Measurements from ENCODE around the gene ITGA8. TPM values are rescaled to one million over a fixed set of nuclear protein-coding genes. Genes with fewer than 3 reads are reported as not detected.

The ITGA8 gene
- total and polyA plus RNA-seq, 11 donors = 0.50 to 4.3 (median 1.5) TPM

GRCh38 chr10:15624401-15625196, 95.1 kb downstream of the ITGA8 start:
- no peaks in the 10 kb centered on the region for H3K36me3 ChIP-seq
- peak overlapping the region in 4 of 12 donors; percentile 4 to 24 (median 17) for H3K27ac ChIP-seq
- intact Hi-C loops (cut with DNase I) = loop anchor here in 1 of 10 donors (5.0 kb wide), 1 partner anchor 37 kb away; no protein-coding TSS in a partner anchor
- H3K4me3 ChIP-seq = no peak overlapping the region
- H3K4me1 ChIP-seq = peaks cover 0 to 34% (median 0%) of the 10 kb centered on the region in 12 donors
- TF ChIP-seq, protein P1, sequence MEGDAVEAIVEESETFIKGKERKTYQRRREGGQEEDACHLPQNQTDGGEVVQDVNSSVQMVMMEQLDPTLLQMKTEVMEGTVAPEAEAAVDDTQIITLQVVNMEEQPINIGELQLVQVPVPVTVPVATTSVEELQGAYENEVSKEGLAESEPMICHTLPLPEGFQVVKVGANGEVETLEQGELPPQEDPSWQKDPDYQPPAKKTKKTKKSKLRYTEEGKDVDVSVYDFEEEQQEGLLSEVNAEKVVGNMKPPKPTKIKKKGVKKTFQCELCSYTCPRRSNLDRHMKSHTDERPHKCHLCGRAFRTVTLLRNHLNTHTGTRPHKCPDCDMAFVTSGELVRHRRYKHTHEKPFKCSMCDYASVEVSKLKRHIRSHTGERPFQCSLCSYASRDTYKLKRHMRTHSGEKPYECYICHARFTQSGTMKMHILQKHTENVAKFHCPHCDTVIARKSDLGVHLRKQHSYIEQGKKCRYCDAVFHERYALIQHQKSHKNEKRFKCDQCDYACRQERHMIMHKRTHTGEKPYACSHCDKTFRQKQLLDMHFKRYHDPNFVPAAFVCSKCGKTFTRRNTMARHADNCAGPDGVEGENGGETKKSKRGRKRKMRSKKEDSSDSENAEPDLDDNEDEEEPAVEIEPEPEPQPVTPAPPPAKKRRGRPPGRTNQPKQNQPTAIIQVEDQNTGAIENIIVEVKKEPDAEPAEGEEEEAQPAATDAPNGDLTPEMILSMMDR (IDR thresholded peaks at IDR 0.05) = no peak
- no peak for TF ChIP-seq POLR2A (IDR thresholded peaks at IDR 0.05)
- H3K27me3 ChIP-seq = no peaks in the 10 kb centered on the region
- H3K9me3 ChIP-seq = no peaks in the 10 kb centered on the region
- no peak for DNase-seq
- WGBS, 4 donors = 64 to 67% (median 66%) methylated on average over 6 of the region's 6 CpGs
- ATAC-seq = peak; percentile 36 to 61 (median 50)

DNA sequence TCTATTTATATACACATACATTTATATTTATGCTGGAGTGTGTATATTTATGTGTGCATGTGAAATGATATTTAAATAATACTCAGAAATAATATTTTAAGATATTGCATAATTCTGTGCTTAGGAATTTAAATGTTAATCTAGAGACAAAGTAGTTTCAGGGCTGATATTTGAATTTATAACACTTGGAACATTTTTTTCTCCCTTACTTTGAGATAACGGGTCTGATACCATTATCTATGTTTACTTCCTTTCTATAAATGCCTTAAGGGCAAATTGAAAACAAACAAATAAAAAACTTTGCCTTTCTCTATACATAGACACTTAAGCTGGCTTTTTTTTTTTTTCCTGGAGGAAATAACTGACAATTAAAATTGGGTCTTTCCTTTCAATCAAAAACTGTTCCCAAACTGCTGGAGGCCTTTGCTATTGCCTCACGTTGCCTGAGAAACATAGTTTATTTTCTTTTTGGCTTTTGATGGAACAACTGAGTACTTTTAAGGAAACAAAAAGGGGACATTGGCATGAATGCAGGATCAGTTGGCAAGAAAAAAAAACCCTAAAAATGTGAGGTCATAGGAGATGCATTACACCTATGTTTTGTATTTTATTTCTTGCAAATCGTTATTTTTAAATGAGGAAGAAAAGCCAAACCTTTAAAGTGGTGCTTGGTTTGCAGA, 98.7 kb downstream of the ITGA8 start:
- ATAC-seq (no peak), DNase-seq (no peak)
- intact Hi-C loops (cut with DNase I) = no loop called here
- Histone ChIP-seq H3K36me3 (no peaks in the 10 kb centered on the region), H3K27me3 (no peaks in the 10 kb centered on the region), H3K27ac (peak overlapping the region in 5 of 12 donors; percentile 4 to 39 (median 29)), H3K4me1 (peaks cover 0 to 31% (median 0%) of the 10 kb centered on the region in 12 donors), H3K9me3 (no peaks in the 10 kb centered on the region), H3K4me3 (no peak overlapping the region)
- TF ChIP-seq, protein P1 (IDR thresholded peaks at IDR 0.05) = no peak
- no peak for TF ChIP-seq POLR2A (IDR thresholded peaks at IDR 0.05)
- 32 to 49% (median 40%) methylated on average over 3 of the region's 3 CpGs for WGBS, 4 donors

GRCh38 chr10:15620337-15620736, 99.4 kb downstream of the ITGA8 start:
- DNase-seq (no peak), ATAC-seq (no peak)
- intact Hi-C loops (cut with DNase I) = no loop called here
- Histone ChIP-seq H3K4me3 (no peak overlapping the region), H3K27ac (no peak overlapping the region), H3K9me3 (no peaks in the 10 kb centered on the region), H3K36me3 (no peaks in the 10 kb centered on the region), H3K27me3 (no peaks in the 10 kb centered on the region), H3K4me1 (peaks cover 0 to 26% (median 0%) of the 10 kb centered on the region in 12 donors)
- WGBS, 4 donors = 71 to 83% (median 81%) methylated on average over 5 of the region's 5 CpGs
- no peak for TF ChIP-seq POLR2A (IDR thresholded peaks at IDR 0.05)
- TF ChIP-seq, protein P1 (IDR thresholded peaks at IDR 0.05) = no peak

- Histone ChIP-seq H3K27ac (no peak overlapping the region), H3K4me1 (no peaks in the 10 kb centered on the region), H3K27me3 (no peaks in the 10 kb centered on the region), H3K9me3 (no peaks in the 10 kb centered on the region), H3K36me3 (no peaks in the 10 kb centered on the region), H3K4me3 (no peak overlapping the region)
- intact Hi-C loops (cut with DNase I) = no loop called here
- 85 to 96% (median 88%) methylated on average over 2 of the region's 2 CpGs for WGBS, 4 donors
- DNase-seq (no peak), ATAC-seq (no peak)
- TF ChIP-seq POLR2A (IDR thresholded peaks at IDR 0.05) = no peak
- TF ChIP-seq, protein P1 (IDR thresholded peaks at IDR 0.05) = no peak
These were observed 110.5 kb downstream of the ITGA8 start for GRCh38 chr10:15609246-15609645.

Measured in heart left ventricle (tissue), 16 donors.